HepG2 (cell line): ENCODE measurements around the gene C16orf89. TPM values are rescaled to one million over a fixed set of nuclear protein-coding genes. Genes with fewer than 3 reads are reported as not detected.

Experiments
- CEBPG ChIP-seq: IDR thresholded peaks from 2 replicates; pipeline ENCODE4 v1.6.1; 2016
- CENPT ChIP-seq: sonication (generic); formaldehyde crosslinking; IDR thresholded peaks from 2 replicates; pipeline ENCODE4 v1.8.0; 2022; ENCODE audit warnings: low read depth, mild to moderate bottlenecking, moderate library complexity, missing genetic modification reagents
- E2F2 ChIP-seq: sonication (generic); formaldehyde crosslinking; IDR thresholded peaks from 2 replicates; pipeline ENCODE4 v1.4.0; 2020; ENCODE audit warnings: missing genetic modification reagents, borderline replicate concordance
- ELF3 ChIP-seq: IDR thresholded peaks from 2 replicates; pipeline ENCODE4 v1.6.1; 2016; ENCODE audit warnings: missing genetic modification reagents, missing compliant biosample characterization
- NFIB ChIP-seq: sonication (generic); formaldehyde crosslinking; IDR thresholded peaks from 2 replicates; pipeline ENCODE4 v1.9.0; 2021; ENCODE audit warnings: missing genetic modification reagents, mild to moderate bottlenecking, borderline replicate concordance
- NR2F6 ChIP-seq, 2 experiments: IDR thresholded peaks; 2 replicates each; pipeline ENCODE4 v1.6.1; 2016; ENCODE audit warnings: antibody characterized with exemption in 1 of 2, mild to moderate bottlenecking in 1 of 2
- PCBP1 ChIP-seq: fragments of 200-400 bp; formaldehyde crosslinking; IDR thresholded peaks from 2 replicates; pipeline ENCODE4 v1.6.1; 2017; ENCODE audit warnings: mild to moderate bottlenecking, low read depth, low read length, borderline replicate concordance
- POLR2G ChIP-seq: fragments of 200-400 bp; formaldehyde crosslinking; IDR thresholded peaks from 2 replicates; pipeline ENCODE4 v1.6.1; 2018; ENCODE audit warnings: mild to moderate bottlenecking, low read depth, low read length, moderate library complexity
- SIX4 ChIP-seq: sonication (generic); formaldehyde crosslinking; IDR thresholded peaks from 2 replicates; pipeline ENCODE4 v1.4.0; 2020; ENCODE audit warnings: missing genetic modification reagents
- SMARCE1 ChIP-seq: fragments of 450-650 bp; IDR thresholded peaks from 2 replicates; pipeline ENCODE4 v1.6.1; 2017; ENCODE audit warnings: borderline replicate concordance
- SP4 ChIP-seq: sonication (generic); formaldehyde crosslinking; IDR thresholded peaks from 2 replicates; pipeline ENCODE4 v1.8.1; 2023; ENCODE audit warnings: mild to moderate bottlenecking, missing genetic modification reagents
- SRSF1 ChIP-seq: fragments of 200-400 bp; formaldehyde crosslinking; optimal IDR thresholded peaks from 2 replicates; pipeline ENCODE3; 2017; ENCODE audit warnings: mild to moderate bottlenecking, low read depth, low read length, moderate library complexity
- SRSF4 ChIP-seq: fragments of 200-400 bp; formaldehyde crosslinking; IDR thresholded peaks from one replicate; pipeline ENCODE4 v1.6.1; 2018; ENCODE audit warnings: mild to moderate bottlenecking, low read depth, low read length, moderate library complexity; ENCODE audit not compliant: poor library complexity, severe bottlenecking
- TFAP4 ChIP-seq: sonication (generic); IDR thresholded peaks from 2 replicates; pipeline ENCODE4 v1.6.1; 2016; ENCODE audit warnings: low read depth, borderline replicate concordance
- ZBTB1 ChIP-seq: sonication (generic); formaldehyde crosslinking; IDR thresholded peaks from 2 replicates; pipeline ENCODE4 v1.4.0; 2020; ENCODE audit warnings: missing genetic modification reagents, borderline replicate concordance
- ZNF17 ChIP-seq: sonication (generic); formaldehyde crosslinking; IDR thresholded peaks from 2 replicates; pipeline ENCODE4 v1.5.0; 2020; ENCODE audit warnings: mild to moderate bottlenecking, missing genetic modification reagents
- ZNF24 ChIP-seq: fragments of 450-650 bp; IDR thresholded peaks from 2 replicates; pipeline ENCODE4 v1.6.1; 2017; ENCODE audit warnings: antibody characterized with exemption, mild to moderate bottlenecking
- ZNF616 ChIP-seq: sonication (generic); formaldehyde crosslinking; IDR thresholded peaks from 2 replicates; pipeline ENCODE4 v1.5.0; 2020; ENCODE audit warnings: low read depth, mild to moderate bottlenecking, missing genetic modification reagents
- ZNF619 ChIP-seq: sonication (generic); formaldehyde crosslinking; IDR thresholded peaks from 2 replicates; pipeline ENCODE4 v1.4.0; 2020; ENCODE audit warnings: mild to moderate bottlenecking, missing genetic modification reagents
- ZXDC ChIP-seq: sonication (generic); formaldehyde crosslinking; IDR thresholded peaks from 2 replicates; pipeline ENCODE4 v1.5.0; 2020; ENCODE audit warnings: mild to moderate bottlenecking, missing genetic modification reagents
- polyA plus RNA-seq, 8 experiments: library from polyadenylated mRNA; depleted of rRNA in 3 of 8; stranded (reverse) in 7 of 8; unstranded in 1 of 8; fragments of >200 nt; fragmentation: Illumina TruSeq in 4 of 8; extraction: Trizol in 4 of 8; gene quantifications; 2 replicates each; pipeline versions ENCODE4 v1.2.1 to v1.2.3, GENCODE V29; 2011 to 2016; ENCODE audit warnings: low read depth in 4 of 8, missing spikeins in 1 of 8, mixed read lengths in 1 of 8; ENCODE audit not compliant: insufficient read depth in 1 of 8
- total RNA-seq, 5 experiments: library from RNA; depleted of rRNA; stranded (reverse); fragments of >200 nt; fragmentation: Illumina TruSeq; extraction: Trizol; gene quantifications; 2 replicates each; pipeline ENCODE4 v1.2.3, GENCODE V29; 2016; ENCODE audit warnings: low read depth in 1 of 5
- TF ChIP-seq, protein P1 (sequence below): sonication (generic); formaldehyde crosslinking; conservative IDR thresholded peaks from 2 replicates; pipeline ENCODE4 v1.8.0; 2022; ENCODE audit warnings: low read depth, missing genetic modification reagents
- TF ChIP-seq, protein P2 (sequence below): sonication (generic); formaldehyde crosslinking; IDR thresholded peaks from 2 replicates; pipeline ENCODE4 v1.5.1; 2020; ENCODE audit warnings: mild to moderate bottlenecking, missing genetic modification reagents, moderate library complexity

Gene C16orf89
- total and polyA plus RNA-seq, 2 of the 13 experiments (the other 11 are each of a cell fraction or from before 2014, with no cell fraction given), result 1.9 to 3.4 TPM

GRCh38 chr16:5071681-5072333 lies 6.1 kb upstream of the C16orf89 start, which contains the start of gene ALG1 (continued):
- TF ChIP-seq E2F2 (CRISPR knock-in tag) (peak; percentile 82; the same call in 1 of the 2 replicates), NR2F6 (IDR thresholded peaks at IDR 0.05) (no peak), NR2F6 (CRISPR knock-in tag; IDR thresholded peaks at IDR 0.05) (peak; percentile 75), ZNF619 (CRISPR knock-in tag) (peak; percentile 98), SMARCE1 (no peak), CEBPG (CRISPR knock-in tag) (0 out of 2 replicates have a peak, but pooled peaks have one; percentile 47), ZNF17 (no peak), SP4 (CRISPR knock-in tag) (peak; percentile 90), ZXDC (CRISPR knock-in tag) (peak; percentile 88), ZNF616 (peak; percentile 75; the same call in 1 of the 2 replicates), TFAP4 (no peak), CENPT (CRISPR knock-in tag) (peak; percentile 93; the same call in 1 of the 2 replicates), SIX4 (peak; percentile 82; the same call in 1 of the 2 replicates), NFIB (no peak), ELF3 (CRISPR knock-in tag) (peak; percentile 91), SRSF4 (no peak), SRSF1 (peak; percentile 91), ZNF24 (no peak), ZBTB1 (CRISPR knock-in tag) (0 out of 2 replicates have a peak, but pooled peaks have one; percentile 72), POLR2G (peak; percentile 99), PCBP1 (0 out of 2 replicates have a peak, but pooled peaks have one; percentile 45)
- TF ChIP-seq, protein P1, sequence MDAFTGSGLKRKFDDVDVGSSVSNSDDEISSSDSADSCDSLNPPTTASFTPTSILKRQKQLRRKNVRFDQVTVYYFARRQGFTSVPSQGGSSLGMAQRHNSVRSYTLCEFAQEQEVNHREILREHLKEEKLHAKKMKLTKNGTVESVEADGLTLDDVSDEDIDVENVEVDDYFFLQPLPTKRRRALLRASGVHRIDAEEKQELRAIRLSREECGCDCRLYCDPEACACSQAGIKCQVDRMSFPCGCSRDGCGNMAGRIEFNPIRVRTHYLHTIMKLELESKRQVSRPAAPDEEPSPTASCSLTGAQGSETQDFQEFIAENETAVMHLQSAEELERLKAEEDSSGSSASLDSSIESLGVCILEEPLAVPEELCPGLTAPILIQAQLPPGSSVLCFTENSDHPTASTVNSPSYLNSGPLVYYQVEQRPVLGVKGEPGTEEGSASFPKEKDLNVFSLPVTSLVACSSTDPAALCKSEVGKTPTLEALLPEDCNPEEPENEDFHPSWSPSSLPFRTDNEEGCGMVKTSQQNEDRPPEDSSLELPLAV (CRISPR knock-in tag), result no peak
- TF ChIP-seq, protein P2, sequence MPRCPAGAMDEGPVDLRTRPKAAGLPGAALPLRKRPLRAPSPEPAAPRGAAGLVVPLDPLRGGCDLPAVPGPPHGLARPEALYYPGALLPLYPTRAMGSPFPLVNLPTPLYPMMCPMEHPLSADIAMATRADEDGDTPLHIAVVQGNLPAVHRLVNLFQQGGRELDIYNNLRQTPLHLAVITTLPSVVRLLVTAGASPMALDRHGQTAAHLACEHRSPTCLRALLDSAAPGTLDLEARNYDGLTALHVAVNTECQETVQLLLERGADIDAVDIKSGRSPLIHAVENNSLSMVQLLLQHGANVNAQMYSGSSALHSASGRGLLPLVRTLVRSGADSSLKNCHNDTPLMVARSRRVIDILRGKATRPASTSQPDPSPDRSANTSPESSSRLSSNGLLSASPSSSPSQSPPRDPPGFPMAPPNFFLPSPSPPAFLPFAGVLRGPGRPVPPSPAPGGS (CRISPR knock-in tag), result peak; percentile 95
